Dermis microvascular lymphatic vessel endothelial cell (primary cell): ENCODE data around the gene LRMDA. TPM values are rescaled to one million over a fixed set of nuclear protein-coding genes. Genes with fewer than 3 reads are reported as not detected.

ENCODE experiments used
- DNase-seq, 2 donors: peaks; one replicate each; pipeline versions ENCODE4 v3.0.0 to v3.0.0-alpha.2; 2010; ENCODE audit warnings: low read depth in 2 of 2
- total RNA-seq: library from RNA; depleted of rRNA; stranded (reverse); fragments of >200 nt; gene quantifications from 2 replicates; pipeline ENCODE4 v1.2.1, GENCODE V29; 2014

The LRMDA gene
- total RNA-seq, 1 donor from 2014 or later: 10.4 TPM

DNA sequence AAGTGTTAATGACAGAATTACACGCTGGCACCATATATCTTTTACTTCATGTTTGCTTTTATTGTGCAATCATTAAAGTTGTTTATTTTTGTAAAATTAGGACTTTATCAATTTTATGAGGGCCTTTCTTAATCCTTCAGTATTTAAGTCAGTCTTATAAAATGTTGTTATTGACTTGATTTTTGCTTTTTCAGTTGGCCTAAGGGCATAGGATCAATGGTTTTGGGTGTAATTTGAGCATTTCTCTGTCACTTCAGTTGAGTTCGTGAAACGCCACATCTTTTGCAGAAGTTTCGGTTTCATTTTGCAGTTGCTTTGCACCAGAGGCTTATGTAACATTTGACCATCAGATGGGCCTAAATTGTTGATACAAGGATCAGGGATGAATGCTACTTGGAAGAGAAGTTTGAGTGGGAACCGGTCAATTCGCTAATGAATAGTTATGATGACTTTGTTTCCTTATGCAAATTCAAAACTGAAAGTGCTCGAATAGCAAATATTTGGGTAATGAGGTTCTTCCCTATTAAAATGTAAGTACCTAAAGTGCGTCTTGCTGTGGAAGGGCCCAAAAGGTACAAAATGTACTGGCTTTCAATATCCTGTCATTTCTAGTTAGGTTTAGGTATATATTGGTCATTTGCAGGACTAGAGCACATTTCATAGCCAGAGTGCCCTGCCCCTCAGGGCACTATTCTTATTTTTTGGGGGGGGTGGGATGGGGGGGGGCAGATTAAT lies 340.9 kb downstream of the LRMDA start:
- DNase-seq: no peak

DNA sequence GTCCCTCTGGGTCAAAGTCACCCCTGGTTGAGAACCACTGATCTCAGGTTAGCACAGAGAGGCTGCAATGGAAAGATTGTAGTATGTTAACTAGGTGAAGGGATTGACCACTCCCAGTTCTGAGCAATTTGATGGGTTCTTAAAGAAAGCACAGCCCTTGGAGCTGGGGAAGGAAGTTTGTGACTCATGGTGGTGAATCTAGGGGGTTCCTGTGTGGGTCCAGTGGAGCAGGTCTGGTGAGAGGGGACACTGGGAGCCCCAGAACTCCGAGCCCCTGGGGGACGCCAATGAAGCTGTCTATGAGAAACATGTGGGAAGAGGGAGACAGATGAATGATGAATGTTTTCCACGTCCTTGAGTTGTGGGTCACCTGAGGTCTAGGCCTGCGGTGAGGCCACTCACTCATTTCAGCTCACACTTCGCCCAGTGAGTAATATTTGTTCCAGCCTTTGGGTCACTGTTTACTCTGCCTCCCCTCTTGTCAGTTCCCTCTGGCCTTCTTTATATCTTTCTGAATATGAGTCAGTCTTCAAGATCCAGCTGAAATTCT lies 341.9 kb downstream of the LRMDA start:
- DNase-seq: no peak

- no peak for DNase-seq
Observed at GRCh38 chr10:75773813-75774782, 342.7 kb downstream of the LRMDA start.

GRCh38 chr10:75774783-75775490 lies 343.5 kb downstream of the LRMDA start:
- no peak for DNase-seq

DNA sequence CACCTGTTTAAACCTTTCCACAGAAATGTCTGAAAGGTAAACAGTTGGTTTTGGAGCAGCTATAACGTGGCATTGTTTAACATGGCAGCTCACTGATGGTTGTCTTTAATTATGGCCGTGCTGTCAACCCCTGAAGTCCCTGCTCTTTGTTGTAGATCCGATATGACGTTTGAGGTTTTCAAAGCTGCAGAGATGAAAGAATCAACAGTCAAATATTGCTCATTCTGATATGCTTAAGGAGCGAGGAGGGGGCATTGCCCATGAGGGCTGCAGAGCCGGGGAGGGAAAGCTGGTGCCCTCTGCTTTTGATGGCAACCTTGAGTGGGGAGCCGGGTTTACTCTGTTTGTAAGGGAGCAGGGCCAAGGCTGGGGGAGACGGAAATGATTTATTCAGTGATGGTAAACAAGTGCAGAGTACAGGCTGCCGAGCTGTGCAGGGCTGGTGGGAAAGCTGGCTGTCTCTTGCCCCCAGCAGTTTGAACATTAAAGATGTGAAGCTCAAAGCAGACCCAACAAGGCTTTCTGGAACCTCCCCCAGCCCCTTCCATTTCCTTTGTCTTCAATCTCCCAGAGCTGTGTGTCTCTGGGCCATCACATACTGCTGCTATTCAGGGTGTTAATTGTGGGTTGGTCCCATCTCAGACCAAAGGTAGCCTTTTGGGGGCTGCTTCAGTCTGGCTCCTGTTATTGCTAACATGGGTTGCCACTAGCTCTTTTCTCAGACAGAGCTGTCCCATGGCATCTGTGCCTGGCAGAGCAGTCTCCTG lies 345.5 kb downstream of the LRMDA start:
- DNase-seq: no peak

- DNase-seq: no peak
Observed at GRCh38 chr10:75778665-75779064, 347.2 kb downstream of the LRMDA start.

GRCh38 chr10:75779276-75779675 lies 347.9 kb downstream of the LRMDA start:
- DNase-seq: no peak

- DNase-seq: peak in 1 of 2 donors; percentile 12
Observed at GRCh38 chr10:75782463-75783248, 351.2 kb downstream of the LRMDA start.

DNA sequence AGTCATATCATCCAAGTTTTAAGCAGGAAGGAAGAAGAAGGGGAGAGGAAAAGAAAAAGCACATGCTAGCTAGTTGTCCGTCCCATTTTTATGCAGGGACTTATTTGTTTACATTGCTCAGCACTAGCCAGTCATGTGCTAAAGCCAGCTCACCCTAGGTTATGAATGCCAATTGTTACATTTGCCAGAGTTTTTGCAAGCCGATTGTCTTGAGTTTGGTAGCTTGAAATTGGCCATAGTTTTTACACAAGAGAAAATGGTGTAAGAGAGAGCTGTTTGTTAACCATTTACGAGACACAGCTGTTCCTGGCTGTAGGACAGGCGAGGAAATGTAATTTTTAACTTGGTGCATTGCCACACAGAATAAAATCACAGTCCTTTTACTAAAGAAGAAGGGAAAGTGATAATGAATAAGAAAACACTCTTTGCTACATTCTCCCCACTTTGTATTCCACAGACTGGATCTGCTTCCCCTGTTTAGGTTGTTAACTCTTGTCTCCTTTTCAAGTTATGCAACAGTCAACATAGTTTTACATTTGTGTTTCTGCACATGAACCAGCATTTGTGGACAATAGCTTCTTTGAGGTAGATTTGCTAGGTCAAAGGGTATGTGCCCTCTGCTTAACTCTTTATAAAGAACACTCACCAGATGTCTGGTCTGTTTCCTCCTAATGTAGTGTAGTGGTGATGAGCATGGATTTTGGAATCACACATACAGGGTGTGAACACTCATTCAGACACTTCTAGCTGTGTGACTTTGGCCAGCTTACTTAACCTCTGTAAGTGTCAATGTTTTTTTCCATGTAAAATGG lies 357.2 kb downstream of the LRMDA start:
- DNase-seq: peak; percentile 40 to 52

- no peak for DNase-seq
Observed at GRCh38 chr10:75793848-75794247, 362.4 kb downstream of the LRMDA start.

GRCh38 chr10:75801121-75801520 lies 369.7 kb downstream of the LRMDA start:
- DNase-seq: no peak

- no peak for DNase-seq
Observed at GRCh38 chr10:75801661-75802060, 370.2 kb downstream of the LRMDA start.

DNA sequence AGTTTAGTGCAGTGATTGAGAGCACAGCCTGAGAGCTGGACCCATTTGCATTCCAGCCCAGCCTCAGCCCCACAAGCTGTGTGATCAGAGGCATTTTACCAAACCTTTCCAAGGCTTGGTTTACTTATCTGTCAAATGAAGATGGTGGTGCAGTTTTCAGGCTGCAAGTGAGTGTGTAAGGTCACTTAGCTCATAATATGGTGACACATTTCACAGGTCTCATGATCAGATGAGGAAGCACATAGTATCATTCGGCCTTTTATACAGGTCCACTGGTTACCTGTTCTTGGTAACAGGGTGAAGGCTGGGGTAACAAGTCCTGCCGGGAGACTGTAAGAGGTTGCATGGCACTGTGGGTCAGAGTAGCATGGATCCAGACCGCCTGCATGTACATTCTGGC lies 371.7 kb downstream of the LRMDA start:
- DNase-seq: no peak

DNA sequence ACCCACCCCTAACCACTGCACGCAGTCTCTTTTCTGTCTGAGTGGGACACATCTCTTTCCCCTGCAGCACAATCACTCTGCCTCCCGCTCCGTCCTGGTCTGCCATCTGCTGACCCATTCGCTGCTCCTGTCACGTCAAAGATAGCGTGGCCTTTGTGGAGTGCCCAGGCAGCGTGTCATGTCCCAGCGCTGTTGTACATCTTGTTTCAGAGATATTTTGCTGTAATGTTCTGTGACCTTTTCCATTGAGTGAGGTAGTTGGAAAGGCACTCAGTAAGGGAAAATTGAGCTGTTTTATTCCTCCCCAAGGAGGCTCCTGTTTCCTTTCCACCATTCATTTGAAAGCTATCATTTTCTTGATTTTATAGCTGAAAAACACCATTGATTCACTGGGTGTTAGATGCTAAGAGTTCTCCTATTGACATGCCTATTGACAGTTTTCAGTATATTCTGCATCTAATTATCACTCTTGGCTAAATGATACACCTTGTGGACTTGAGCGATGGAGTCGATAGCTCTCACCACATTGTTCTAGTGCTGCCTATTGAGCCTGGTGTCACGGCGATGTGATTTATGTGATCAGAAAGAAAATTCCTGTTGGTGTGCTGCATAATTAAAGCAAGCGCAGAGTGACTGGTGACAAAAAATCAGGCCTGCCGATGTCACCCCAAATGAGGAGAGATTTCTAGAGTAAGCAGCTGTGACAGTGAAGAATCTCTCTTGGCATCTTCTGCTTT lies 372.6 kb downstream of the LRMDA start:
- DNase-seq: no peak

GRCh38 chr10:75806186-75806585 lies 374.8 kb downstream of the LRMDA start:
- DNase-seq: no peak

DNA sequence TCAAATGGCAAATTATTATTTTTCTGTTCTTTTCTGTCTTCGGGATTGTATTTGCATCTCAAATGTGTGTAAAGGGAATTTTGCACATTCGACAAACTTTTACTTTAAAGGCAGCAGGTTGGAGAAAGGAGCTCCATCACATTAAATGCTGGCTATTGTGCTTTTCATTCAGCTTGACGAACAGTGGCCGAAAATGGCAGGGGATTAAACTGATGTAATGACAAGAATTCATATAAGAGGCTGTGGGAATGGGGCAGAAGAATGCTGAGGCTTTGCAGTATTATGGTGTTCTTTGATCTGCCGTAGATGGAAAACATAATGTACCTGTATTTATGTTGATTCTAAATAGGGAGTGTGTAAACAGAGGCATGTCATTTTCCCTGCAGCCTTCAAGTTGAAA lies 376.0 kb downstream of the LRMDA start:
- no peak for DNase-seq

DNA sequence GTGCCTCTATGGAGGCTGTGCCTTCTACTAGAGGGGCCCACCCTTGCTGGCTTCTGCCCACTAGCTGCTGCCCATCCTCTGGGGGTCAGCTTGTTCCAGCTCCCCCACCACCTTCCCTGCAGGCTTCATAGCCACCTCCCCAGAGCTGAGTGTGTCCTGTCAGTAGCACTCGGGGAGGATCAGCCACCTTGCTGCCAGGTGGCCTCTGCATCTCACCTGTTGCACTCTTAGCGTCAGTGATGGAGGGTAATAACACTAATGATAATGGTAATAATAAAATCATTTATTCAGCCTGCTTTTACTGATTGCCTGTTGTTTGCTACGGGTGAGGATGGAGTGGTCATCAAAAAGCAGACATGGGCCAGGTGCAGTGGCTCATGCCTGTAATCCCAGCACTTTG lies 377.6 kb downstream of the LRMDA start:
- DNase-seq: no peak

DNA sequence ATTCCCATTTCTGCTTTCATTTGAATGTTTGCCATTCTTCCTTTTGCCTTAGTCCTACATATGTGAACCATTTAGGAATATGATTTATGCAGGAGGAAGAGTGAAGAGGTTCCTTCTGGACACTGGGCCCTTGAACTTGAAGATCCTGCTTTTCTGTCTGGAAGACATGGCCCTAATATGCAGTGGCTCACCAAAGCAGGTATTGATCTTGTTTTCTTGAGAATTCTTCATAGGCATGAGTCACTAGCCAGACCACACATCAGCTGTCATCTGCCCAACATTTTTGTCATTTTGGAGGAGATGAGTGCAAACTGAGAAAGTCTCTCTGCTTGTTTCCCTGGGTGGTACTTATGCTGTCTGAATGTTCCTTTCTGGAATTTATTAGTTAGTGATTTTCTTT lies 382.6 kb downstream of the LRMDA start:
- DNase-seq: no peak

DNA sequence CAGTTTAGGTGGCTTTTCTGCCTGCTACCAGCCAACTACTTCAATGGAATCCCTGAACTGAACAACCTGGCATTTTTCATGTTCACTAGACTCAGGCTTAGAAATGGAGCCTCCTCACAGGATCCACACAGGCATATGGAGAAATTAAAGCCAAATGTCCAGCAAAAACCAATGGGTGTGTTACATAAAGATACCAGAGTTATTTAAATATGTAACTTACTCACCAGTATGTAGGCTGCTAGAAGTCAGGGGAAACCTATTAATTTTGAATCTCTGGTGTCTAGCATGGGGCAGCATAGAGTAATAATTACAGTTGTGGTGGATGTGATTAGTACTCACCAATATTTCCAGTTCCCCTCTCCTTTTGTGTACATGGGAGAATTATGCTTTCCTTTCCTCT lies 383.6 kb downstream of the LRMDA start:
- DNase-seq: no peak
